H9 (cell line): ENCODE data around the gene SNED1. TPM values are rescaled to one million over a fixed set of nuclear protein-coding genes. Genes with fewer than 3 reads are reported as not detected.

ENCODE experiments used
- DNase-seq: peaks from one replicate; pipeline ENCODE4 v3.0.0-alpha.2; 2017
- H2AFZ ChIP-seq: one replicate; pipeline ENCODE4 v1.6.1; 2013; ENCODE audit warnings: mild to moderate bottlenecking, low read length, control low read depth, moderate library complexity
- H2AK5ac ChIP-seq: 2 replicates; pipeline ENCODE4 v1.6.1; 2013; ENCODE audit warnings: low read length, control low read depth, mixed read lengths; ENCODE audit not compliant: insufficient read length
- H2BK120ac ChIP-seq: one replicate; pipeline ENCODE4 v1.6.1; 2013; ENCODE audit warnings: low read depth, mild to moderate bottlenecking, low read length, control low read depth, inconsistent platforms; ENCODE audit not compliant: poor library complexity, severe bottlenecking
- H2BK12ac ChIP-seq: 2 replicates; pipeline ENCODE4 v1.6.1; 2013; ENCODE audit warnings: low read length, control low read depth, mixed read lengths, low read depth; ENCODE audit not compliant: insufficient read length
- H2BK15ac ChIP-seq: 2 replicates; pipeline ENCODE4 v1.6.1; 2013; ENCODE audit warnings: low read depth, low read length, control low read depth
- H2BK20ac ChIP-seq: one replicate; pipeline ENCODE4 v1.6.1; 2013; ENCODE audit warnings: low read depth, mild to moderate bottlenecking, low read length, control low read depth, inconsistent platforms; ENCODE audit not compliant: poor library complexity, severe bottlenecking
- H2BK5ac ChIP-seq: 2 replicates; pipeline ENCODE4 v1.6.1; 2013; ENCODE audit warnings: low read length, control low read depth, mixed read lengths; ENCODE audit not compliant: insufficient read length
- H3K14ac ChIP-seq: 2 replicates; pipeline ENCODE4 v1.6.1; 2013; ENCODE audit warnings: low read length, control low read depth; ENCODE audit not compliant: insufficient read depth
- H3K18ac ChIP-seq: 2 replicates; pipeline ENCODE4 v1.6.1; 2013; ENCODE audit warnings: low read depth, mild to moderate bottlenecking, mixed read lengths, low read length, control low read depth; ENCODE audit not compliant: insufficient read length
- H3K23ac ChIP-seq: 2 replicates; pipeline ENCODE4 v1.6.1; 2013; ENCODE audit warnings: low read length, control low read depth, mixed read lengths, low read depth; ENCODE audit not compliant: insufficient read length
- H3K23me2 ChIP-seq: 2 replicates; pipeline ENCODE4 v1.6.1; 2013; ENCODE audit warnings: low read depth, mild to moderate bottlenecking, mixed read lengths, low read length, control low read depth; ENCODE audit not compliant: insufficient read length, poor library complexity, severe bottlenecking
- H3K27ac ChIP-seq: 2 replicates; pipeline ENCODE4 v1.5.1; 2013; ENCODE audit warnings: low read length, control low read depth, mixed read lengths, low read depth; ENCODE audit not compliant: insufficient read length
- H3K27me3 ChIP-seq: 2 replicates; pipeline ENCODE4 v1.6.1; 2013; ENCODE audit warnings: low read length, control low read depth, inconsistent platforms; ENCODE audit not compliant: insufficient read depth
- H3K4ac ChIP-seq: 2 replicates; pipeline ENCODE4 v1.6.1; 2013; ENCODE audit warnings: low read depth, mild to moderate bottlenecking, control low read depth, inconsistent platforms, low read length, moderate library complexity
- H3K4me1 ChIP-seq: 2 replicates; pipeline ENCODE4 v1.6.1; 2013; ENCODE audit warnings: low read length, control low read depth, inconsistent platforms; ENCODE audit not compliant: insufficient read depth
- H3K4me2 ChIP-seq: 2 replicates; pipeline ENCODE4 v1.6.1; 2013; ENCODE audit warnings: low read length, control low read depth, mixed read lengths; ENCODE audit not compliant: insufficient read length, insufficient read depth
- H3K56ac ChIP-seq: 2 replicates; pipeline ENCODE4 v1.6.1; 2013; ENCODE audit warnings: low read depth, mild to moderate bottlenecking, mixed read lengths, low read length, control low read depth; ENCODE audit not compliant: insufficient read length
- H3K79me1 ChIP-seq: 2 replicates; pipeline ENCODE4 v1.6.1; 2013; ENCODE audit warnings: low read depth, mild to moderate bottlenecking, moderate library complexity, low read length, control low read depth, inconsistent platforms; ENCODE audit not compliant: insufficient read depth, poor library complexity, severe bottlenecking
- H3K79me2 ChIP-seq: 2 replicates; pipeline ENCODE4 v1.6.1; 2013; ENCODE audit warnings: low read length, control low read depth, inconsistent platforms; ENCODE audit not compliant: insufficient read depth
- H3K9ac ChIP-seq: 2 replicates; pipeline ENCODE4 v1.6.1; 2013; ENCODE audit warnings: low read length, control low read depth, mixed read lengths; ENCODE audit not compliant: insufficient read length; ENCODE audit errors: extremely low read depth
- H3K9me3 ChIP-seq: one replicate; pipeline ENCODE4 v1.6.1; 2013; ENCODE audit warnings: low read depth, low read length, inconsistent platforms; ENCODE audit not compliant: control insufficient read depth
- H3T11ph ChIP-seq: one replicate; pipeline ENCODE4 v1.6.1; 2013; ENCODE audit warnings: mild to moderate bottlenecking, low read length, control low read depth, inconsistent platforms
- H4K20me1 ChIP-seq: one replicate; pipeline ENCODE4 v1.6.1; 2013; ENCODE audit not compliant: control insufficient read depth, insufficient read length, insufficient read depth
- H4K5ac ChIP-seq: 2 replicates; pipeline ENCODE4 v1.6.1; 2013; ENCODE audit warnings: low read depth, mild to moderate bottlenecking, mixed read lengths, low read length, control low read depth; ENCODE audit not compliant: insufficient read length
- H4K8ac ChIP-seq: replicated peaks from 2 replicates; pipeline ENCODE4 v1.6.1; 2013; ENCODE audit warnings: low read length, control low read depth, mixed read lengths, low read depth; ENCODE audit not compliant: insufficient read length
- H4K91ac ChIP-seq: 2 replicates; pipeline ENCODE4 v1.6.1; 2013; ENCODE audit warnings: low read depth, mild to moderate bottlenecking, moderate library complexity, mixed read lengths, low read length, control low read depth; ENCODE audit not compliant: insufficient read length
- H3K27ac Mint-ChIP-seq, 3 experiments: 2 replicates in 2 of 3; 3 replicates in 1 of 3; pipeline ENCODE4 v1.8.0; 2020 to 2021; ENCODE audit warnings: mixed read lengths in 3 of 3, mild to moderate bottlenecking in 1 of 3, moderate library complexity in 1 of 3
- H3K27me3 Mint-ChIP-seq: 2 replicates; pipeline ENCODE4 v1.8.0; 2021; ENCODE audit warnings: low read depth, mild to moderate bottlenecking, moderate library complexity, mixed read lengths
- H3K36me3 Mint-ChIP-seq, 3 experiments: 2 replicates in 2 of 3; 3 replicates in 1 of 3; pipeline ENCODE4 v1.8.0; 2020 to 2021; ENCODE audit warnings: low read depth in 3 of 3, mixed read lengths in 3 of 3; ENCODE audit not compliant: insufficient read depth in 1 of 3
- H3K4me1 Mint-ChIP-seq, 2 experiments: 2 replicates each; pipeline ENCODE4 v1.8.0; 2020; ENCODE audit warnings: mixed read lengths in 2 of 2
- H3K4me3 Mint-ChIP-seq, 2 experiments: 2 replicates in 1 of 2; 3 replicates in 1 of 2; pipeline ENCODE4 v1.8.0; 2020 to 2021; ENCODE audit warnings: mild to moderate bottlenecking in 2 of 2, mixed read lengths in 2 of 2, moderate library complexity in 1 of 2
- H3K9me3 Mint-ChIP-seq, 2 experiments: 2 replicates in 1 of 2; 3 replicates in 1 of 2; pipeline ENCODE4 v1.8.0; 2020; ENCODE audit warnings: mild to moderate bottlenecking in 2 of 2, mixed read lengths in 2 of 2, moderate library complexity in 1 of 2
- CTCF ChIP-seq: fragments of 200-600 bp; sonication (generic); conservative IDR thresholded peaks from 3 replicates; pipeline ENCODE4 v1.8.0; 2021; ENCODE audit warnings: antibody characterized with exemption, mild to moderate bottlenecking
- WGBS: extraction: QIAGEN DNeasy Blood & Tissue Kit; methylation state at CpG from one replicate; pipeline ENCODE4 v1.1.7; 2013; ENCODE audit warnings: missing lambda C conversion rate, low lambda C conversion rate, mixed read lengths; ENCODE audit not compliant: insufficient read length; ENCODE audit errors: extremely low coverage; 5-methylcytosine and 5-hydroxymethylcytosine counted together
- total RNA-seq: library from RNA; stranded (reverse); gene quantifications from 2 replicates; pipeline ENCODE4 v1.2.1, GENCODE V29; 2021

SNED1 gene
- total RNA-seq, 1 experiment from 2014 or later = 2.5 TPM

DNA sequence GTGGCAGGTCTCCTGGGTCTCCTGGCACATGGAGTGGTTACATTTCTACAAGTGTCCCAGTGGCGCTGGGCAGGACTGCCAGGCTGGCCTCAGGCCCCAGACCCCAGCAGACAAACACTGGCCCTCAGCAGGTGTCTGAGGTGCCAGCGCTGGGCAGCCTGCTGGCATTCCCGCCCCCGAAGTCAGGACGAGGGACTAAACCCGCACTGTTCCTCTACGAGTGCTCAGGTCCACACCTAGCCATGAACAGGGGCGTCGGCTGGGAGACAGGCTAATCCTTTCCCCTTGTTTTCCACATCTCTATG is 12.8 kb downstream of the SNED1 start:
- no peak overlapping the region for H3K4me2 ChIP-seq
- no peak overlapping the region for H3K14ac ChIP-seq
- peaks cover 18% of the 10 kb centered on the region for H3K27me3 Mint-ChIP-seq
- H4K20me1 ChIP-seq = no peaks in the 10 kb centered on the region
- H3T11ph ChIP-seq = no peak overlapping the region
- H3K27ac Mint-ChIP-seq = no peak overlapping the region; a peak in 1 of 7 replicates
- no peak overlapping the region for H2BK5ac ChIP-seq
- H3K56ac ChIP-seq = no peak overlapping the region
- peaks cover 1 to 2% of the 10 kb centered on the region in 2 experiments for H3K9me3 Mint-ChIP-seq
- peaks cover 17% of the 10 kb centered on the region in 2 experiments for H3K4me1 Mint-ChIP-seq
- no peak overlapping the region for H2AK5ac ChIP-seq
- H3K27ac ChIP-seq = no peak overlapping the region
- H2BK12ac ChIP-seq = no peak overlapping the region
- no peaks in the 10 kb centered on the region; the same call in 1 of the 2 replicates for H3K4me1 ChIP-seq
- H2BK120ac ChIP-seq = no peak overlapping the region
- H3K23ac ChIP-seq = no peak overlapping the region
- H3K23me2 ChIP-seq = peaks cover 5% of the 10 kb centered on the region
- H3K4ac ChIP-seq = no peak overlapping the region
- H3K27me3 ChIP-seq = no peaks in the 10 kb centered on the region
- no peaks in the 10 kb centered on the region for H3K79me2 ChIP-seq
- DNase-seq = peak; percentile 22
- TF ChIP-seq CTCF = no peak
- no CpG with 5 or more reads among the region's 9 CpGs for WGBS
- H3K18ac ChIP-seq = no peak overlapping the region
- no peak overlapping the region for H2BK15ac ChIP-seq
- no peak overlapping the region for H3K4me3 Mint-ChIP-seq
- no peaks in the 10 kb centered on the region for H3K79me1 ChIP-seq
- no peak overlapping the region for H2AFZ ChIP-seq
- no peak overlapping the region for H2BK20ac ChIP-seq
- no peak overlapping the region for H4K8ac ChIP-seq
- H3K9ac ChIP-seq = no peak overlapping the region
- H3K9me3 ChIP-seq = no peaks in the 10 kb centered on the region
- H4K91ac ChIP-seq = no peak overlapping the region
- peaks cover 0 to under 1% (median 0%) of the 10 kb centered on the region in 3 experiments; a peak in 1 of 7 replicates for H3K36me3 Mint-ChIP-seq
- H4K5ac ChIP-seq = no peak overlapping the region
